ENCODE results near the gene SMC1A.
"Not testable (repeated sequence)": the region's sequence is repeated elsewhere in the genome, so short reads cannot be mapped to it uniquely, and the experiment has no call there.

Gene SMC1A

GRCh38 chrX:53421772-53422085 is 725 bp downstream of the SMC1A start:
- no peak for FAIRE-seq

GRCh38 chrX:53421125-53421524 is 1.3 kb downstream of the SMC1A start:
- FAIRE-seq = no peak

- not testable (repeated sequence) for FAIRE-seq
These were observed 2.1 kb downstream of the SMC1A start for GRCh38 chrX:53420351-53420750.

GRCh38 chrX:53412446-53412845 is 10.0 kb downstream of the SMC1A start:
- no peak for FAIRE-seq

- no peak for FAIRE-seq
These were observed 18.9 kb downstream of the SMC1A start for GRCh38 chrX:53403535-53403934.

- FAIRE-seq = no peak
These were observed 24.2 kb downstream of the SMC1A start for GRCh38 chrX:53398216-53398615.

GRCh38 chrX:53395605-53396298 is 26.7 kb downstream of the SMC1A start:
- no peak for FAIRE-seq

GRCh38 chrX:53383376-53384076 is 38.9 kb downstream of the SMC1A start:
- no peak for FAIRE-seq

GRCh38 chrX:53379747-53380146 is 42.7 kb downstream of the SMC1A start:
- no peak for FAIRE-seq

GRCh38 chrX:53379008-53379710 is 43.3 kb downstream of the SMC1A start:
- FAIRE-seq = no peak

GRCh38 chrX:53377464-53377863 is 45.0 kb downstream of the SMC1A start:
- FAIRE-seq = no peak

GRCh38 chrX:53376888-53377287 is 45.6 kb downstream of the SMC1A start:
- FAIRE-seq = no peak

GRCh38 chrX:53374923-53375322 is 47.5 kb downstream of the SMC1A start:
- FAIRE-seq = no peak

- FAIRE-seq = no peak
These were observed 48.1 kb downstream of the SMC1A start for GRCh38 chrX:53374222-53374820.

- FAIRE-seq = no peak
These were observed 49.1 kb downstream of the SMC1A start for GRCh38 chrX:53373307-53373706.

- FAIRE-seq = not testable (repeated sequence)
These were observed 56.0 kb downstream of the SMC1A start for GRCh38 chrX:53366454-53366853.

- FAIRE-seq = peak; percentile 94
These were observed 60.0 kb downstream of the SMC1A start for GRCh38 chrX:53362449-53362848.

GRCh38 chrX:53357799-53358530 is 64.5 kb downstream of the SMC1A start:
- FAIRE-seq = no peak

- FAIRE-seq = no peak
These were observed 66.3 kb downstream of the SMC1A start for GRCh38 chrX:53356186-53356585.

GRCh38 chrX:53354669-53355068 is 67.8 kb downstream of the SMC1A start:
- no peak for FAIRE-seq

GRCh38 chrX:53347948-53348347 is 74.5 kb downstream of the SMC1A start:
- no peak for FAIRE-seq

- no peak for FAIRE-seq
These were observed 81.4 kb downstream of the SMC1A start for GRCh38 chrX:53340852-53341645.

Measured in islet of Langerhans (tissue), 1 donor.